ENCODE data around the gene CTDP1.
"Not testable (repeated sequence)": the region's sequence is repeated elsewhere in the genome, so short reads cannot be mapped to it uniquely, and the experiment has no call there.

The CTDP1 gene

DNA sequence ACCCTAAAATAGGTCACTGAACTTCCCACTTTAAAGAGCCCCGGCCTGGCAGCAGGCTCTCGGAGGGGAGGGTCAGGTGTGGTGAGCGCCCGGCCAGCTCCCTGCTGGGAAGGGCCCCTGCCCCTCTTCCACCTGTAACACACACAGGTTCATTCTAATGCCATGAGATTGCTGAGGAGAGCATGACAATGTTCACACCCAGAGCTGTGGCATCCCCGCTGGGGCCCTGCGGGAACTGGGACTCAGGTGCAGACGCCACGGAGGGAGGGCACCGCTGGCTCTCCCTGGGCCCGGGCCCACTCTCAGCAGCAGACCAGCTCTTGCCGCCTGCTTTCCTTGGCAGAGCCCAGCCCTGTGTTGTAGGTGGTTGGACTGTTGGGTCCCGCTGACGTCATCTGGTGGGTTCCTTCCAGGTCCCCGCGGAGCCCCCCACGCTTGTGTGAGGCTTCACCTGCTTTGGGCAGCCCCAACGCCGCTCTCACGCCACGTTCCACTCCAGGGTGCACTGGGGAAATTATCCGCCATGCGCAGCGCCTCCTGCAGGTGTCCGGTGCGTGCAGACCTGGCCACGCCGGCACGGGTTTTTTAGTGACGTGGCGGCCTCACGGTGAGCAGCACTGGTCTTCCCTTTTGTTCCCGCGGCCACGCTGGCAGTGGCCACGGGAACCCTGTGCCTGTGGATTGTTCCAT lies 67.7 kb downstream of the CTDP1 start:
- no peak for DNase-seq

GRCh38 chr18:79748321-79749180 lies 68.9 kb downstream of the CTDP1 start:
- no peak for DNase-seq

GRCh38 chr18:79749251-79750191 lies 69.9 kb downstream of the CTDP1 start:
- DNase-seq: no peak

DNA sequence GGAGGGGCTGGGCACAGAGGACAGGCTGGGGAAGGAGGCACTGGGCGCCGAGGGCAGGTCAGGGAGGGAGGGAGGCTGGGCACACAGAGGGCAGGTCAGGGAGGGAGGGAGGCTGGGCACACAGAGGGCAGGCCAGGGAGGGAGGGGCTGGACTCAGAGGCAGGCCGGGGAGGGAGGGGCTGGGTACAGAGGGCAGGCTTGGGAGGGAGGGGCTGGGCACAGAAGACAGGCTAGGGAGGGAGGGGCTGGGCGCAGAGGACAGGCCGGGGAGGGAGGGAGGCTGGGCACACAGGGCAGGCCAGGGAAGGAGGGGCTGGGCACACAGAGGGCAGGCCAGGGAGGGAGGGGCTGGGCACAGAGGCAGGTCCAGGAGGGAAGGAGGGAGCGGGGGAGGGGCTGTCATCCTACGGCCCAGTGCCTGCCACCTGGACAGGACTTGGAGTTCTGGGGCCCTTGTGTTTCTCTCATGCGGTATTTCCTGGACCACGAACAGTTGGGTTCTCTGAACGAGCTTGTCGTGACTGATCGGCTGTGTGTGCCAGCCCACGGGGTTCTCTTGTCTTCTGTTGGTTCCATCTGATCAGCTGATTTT lies 71.5 kb downstream of the CTDP1 start:
- no peak for DNase-seq

DNA sequence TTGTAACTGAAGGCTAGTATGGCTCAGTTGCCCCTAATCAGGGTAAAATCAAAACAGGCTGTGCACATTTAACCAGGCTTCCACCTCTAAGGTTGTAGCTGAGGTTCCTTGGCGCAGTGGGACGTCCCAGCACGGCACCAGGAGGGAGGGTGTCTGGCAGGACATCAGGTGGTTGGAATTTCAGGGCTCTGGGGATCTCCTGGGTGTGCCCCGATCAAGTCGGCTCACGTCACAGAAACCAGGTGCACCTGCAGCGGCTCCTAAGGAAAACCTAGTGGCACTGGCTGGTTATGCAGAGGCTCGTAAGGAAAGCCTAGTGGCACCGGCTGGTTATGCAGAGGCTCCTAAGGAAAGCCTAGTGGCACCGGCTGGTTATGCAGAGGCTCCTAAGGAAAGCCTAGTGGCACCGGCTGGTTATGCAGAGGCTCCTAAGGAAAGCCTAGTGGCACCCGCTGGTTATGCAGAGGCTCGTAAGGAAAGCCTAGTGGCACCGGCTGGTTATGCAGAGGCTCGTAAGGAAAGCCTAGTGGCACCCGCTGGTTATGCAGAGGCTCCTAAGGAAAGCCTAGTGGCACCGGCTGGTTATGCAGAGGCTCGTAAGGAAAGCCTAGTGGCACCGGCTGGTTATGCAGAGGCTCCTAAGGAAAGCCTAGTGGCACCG lies 72.4 kb downstream of the CTDP1 start:
- not testable (repeated sequence) for DNase-seq

DNA sequence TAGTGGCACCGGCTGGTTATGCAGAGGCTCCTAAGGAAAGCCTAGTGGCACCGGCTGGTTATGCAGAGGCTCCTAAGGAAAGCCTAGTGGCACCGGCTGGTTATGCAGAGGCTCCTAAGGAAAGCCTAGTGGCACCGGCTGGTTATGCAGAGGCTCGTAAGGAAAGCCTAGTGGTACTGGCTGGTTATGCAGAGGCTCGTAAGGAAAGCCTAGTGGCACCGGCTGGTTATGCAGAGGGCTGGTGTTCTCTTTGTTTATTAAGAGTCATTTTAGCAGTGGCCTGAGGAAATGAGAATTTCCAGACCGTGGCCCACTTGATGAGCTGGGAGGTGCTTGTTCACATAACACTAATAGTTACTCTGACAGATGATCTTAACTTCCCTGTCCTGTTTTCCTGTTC lies 73.3 kb downstream of the CTDP1 start:
- DNase-seq: not testable (repeated sequence)

- DNase-seq: no peak
Observed at GRCh38 chr18:79753391-79753851, 73.8 kb downstream of the CTDP1 start.

GRCh38 chr18:79754022-79754761 lies 74.6 kb downstream of the CTDP1 start:
- DNase-seq: no peak

GRCh38 chr18:79754831-79755351 lies 75.3 kb downstream of the CTDP1 start:
- DNase-seq: no peak

DNA sequence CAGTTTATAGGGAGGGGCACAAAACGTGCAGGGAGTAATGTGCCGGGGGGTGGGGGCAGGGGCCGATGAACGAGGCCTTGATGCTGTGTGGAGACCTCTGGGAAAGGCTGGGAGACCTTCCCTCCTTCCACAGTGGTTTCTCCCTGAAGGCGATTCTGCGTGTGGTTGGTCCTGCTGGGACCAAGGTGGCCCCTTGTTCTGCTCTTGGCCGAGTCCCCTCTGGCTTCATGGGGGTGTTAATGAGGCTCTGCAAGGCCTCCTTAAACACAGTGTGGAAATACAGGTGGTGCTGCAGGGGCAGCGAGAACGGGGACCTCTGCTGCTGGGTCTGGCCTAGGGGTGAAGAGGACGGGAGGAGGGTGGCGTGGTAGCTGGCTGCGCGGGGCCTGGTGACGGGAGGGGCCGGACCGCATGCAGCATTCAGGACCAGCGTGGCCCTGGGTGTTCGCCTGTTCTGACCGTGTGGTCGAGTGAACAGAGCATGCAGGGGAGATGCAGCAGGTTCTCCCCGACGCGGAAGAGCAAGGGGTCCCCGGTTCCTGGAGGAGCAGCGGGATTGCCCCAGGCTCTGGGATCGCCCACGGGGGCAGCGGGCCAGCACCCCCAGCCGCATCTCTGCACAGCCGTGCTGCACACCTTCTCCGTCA lies 76.0 kb downstream of the CTDP1 start:
- DNase-seq: no peak

- no peak for DNase-seq
Observed at GRCh38 chr18:79756143-79756500, 76.5 kb downstream of the CTDP1 start.

DNA sequence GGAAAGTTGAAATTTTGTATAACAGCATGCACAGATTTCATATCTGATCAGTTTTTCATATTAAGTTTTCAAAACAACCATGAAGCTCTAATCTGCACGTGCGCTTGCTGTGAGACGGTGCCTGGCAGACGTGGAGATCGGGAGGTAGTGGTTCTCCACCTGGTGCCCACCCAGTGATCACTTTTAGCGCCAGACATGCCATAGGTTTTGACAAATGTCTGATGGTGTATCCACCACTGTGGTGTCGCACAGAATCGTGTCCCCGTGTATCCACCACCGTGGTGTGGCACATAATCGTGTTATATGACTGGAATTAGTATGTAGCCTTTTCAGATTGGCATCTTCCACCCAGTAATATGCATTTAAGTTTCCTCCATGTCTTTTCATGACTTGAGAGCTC lies 77.2 kb downstream of the CTDP1 start:
- DNase-seq: no peak

DNA sequence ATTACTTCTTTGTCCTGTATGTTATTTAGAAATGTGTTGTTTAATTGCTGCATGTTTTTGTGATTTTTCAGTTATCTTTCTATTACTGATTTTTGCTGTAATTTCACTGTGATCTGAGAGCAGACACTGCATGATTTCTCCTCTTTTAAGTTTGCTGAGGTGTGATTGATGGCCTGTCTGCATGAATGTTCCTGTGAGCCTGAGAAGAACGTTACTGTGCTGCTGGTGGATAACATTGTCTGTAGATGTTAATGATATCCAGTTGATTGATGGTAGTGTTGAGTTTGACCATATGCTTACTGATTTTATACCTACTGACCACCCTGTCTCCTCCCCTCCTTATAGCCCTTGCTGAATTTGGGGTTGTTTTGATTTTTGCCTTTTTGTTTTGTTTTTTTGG lies 80.7 kb downstream of the CTDP1 start:
- no peak for DNase-seq

DNA sequence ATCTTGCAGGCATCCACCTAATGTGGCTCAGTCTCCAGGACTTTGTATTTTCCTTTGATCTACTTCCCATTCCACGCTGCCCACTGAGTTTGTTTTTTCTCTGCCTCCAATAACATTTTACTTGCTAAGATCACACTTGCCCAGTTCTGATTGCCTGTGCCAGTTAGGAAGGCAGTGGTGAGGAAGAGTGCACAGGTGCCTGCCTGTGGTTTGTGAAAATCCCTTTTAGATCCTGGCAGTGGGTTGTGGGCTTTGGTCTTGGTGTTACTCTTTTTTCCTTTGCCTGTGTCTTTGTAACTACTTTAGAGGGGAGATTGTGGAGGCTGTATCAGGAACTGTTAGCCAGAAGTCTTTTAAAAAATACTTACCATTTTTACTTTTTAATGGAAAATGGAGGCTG lies 81.3 kb downstream of the CTDP1 start:
- no peak for DNase-seq

DNA sequence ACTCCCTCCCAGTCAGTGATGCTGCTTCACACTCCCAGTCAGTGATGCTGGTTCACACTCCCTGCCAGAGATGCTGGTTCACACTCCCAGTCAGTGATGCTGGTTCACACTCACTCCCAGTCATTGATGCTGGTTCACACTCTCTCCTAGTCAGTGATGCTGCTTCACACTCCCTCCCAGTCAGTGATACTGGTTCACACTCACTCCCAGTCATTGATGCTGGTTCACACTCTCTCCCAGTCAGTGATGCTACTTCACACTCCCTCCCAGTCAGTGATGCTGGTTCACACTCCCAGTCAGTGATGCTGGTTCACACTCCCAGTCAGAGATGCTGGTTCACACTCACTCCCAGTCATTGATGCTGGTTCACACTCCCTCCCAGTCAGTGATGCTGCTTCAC lies 83.8 kb downstream of the CTDP1 start:
- DNase-seq: no peak

- DNase-seq: no peak
Observed at GRCh38 chr18:79764131-79764530, 84.5 kb downstream of the CTDP1 start.

DNA sequence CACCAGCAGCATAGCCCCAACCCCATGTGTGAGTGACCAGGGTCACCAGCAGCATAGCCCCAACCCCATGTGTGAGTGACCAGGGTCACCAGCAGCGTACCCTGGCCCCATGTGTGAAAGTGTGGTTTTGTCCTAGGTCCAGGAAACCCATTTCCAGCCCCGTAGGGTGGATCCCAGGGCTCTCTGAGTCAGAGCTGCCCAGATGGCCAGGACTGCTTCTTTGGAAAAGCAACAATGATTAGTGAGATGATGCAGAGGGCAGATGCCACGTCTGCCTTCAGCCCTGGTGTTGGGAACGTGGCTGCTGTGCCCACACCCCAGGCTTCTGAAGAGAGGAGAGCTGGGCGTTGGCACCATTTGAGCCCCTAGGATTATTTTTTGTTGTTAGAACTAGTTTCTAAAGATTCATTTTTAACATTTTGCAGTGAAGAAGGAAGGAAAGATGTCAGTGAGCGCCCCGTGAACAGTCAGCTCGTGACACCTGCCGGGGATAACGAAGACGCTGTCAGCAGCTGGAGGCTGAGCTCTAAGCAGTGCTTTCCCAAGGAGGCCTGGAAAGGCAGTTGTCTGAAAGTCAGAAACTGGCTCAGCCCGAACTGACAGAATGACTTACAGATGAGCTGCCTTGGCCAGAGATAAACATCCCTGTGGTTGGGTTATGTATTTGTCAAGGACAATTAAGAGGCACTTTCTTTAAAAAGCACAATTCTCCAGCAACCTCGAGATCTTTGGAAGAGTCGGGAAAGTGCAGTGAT lies 86.1 kb downstream of the CTDP1 start:
- DNase-seq: no peak

- DNase-seq: no peak
Observed at GRCh38 chr18:79766308-79766707, 86.7 kb downstream of the CTDP1 start.

DNA sequence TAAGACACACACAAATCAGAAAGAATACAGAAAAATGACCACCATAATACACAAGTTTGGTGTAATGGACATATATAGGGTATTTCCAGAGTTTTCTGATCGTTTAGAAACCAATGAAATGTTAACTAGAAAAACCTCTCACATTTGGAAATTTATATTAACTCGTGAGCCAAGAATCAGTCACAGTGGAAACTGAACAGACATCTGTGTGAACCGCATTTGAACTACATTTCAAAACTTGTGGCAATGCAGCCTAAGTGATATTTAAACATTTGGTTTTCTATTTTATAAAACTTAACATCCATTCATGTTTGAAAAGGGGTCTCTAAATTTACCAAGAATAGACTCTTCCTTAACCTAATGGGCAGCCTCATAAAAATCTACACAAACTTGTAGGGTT lies 89.1 kb downstream of the CTDP1 start:
- DNase-seq: no peak
